HG03354 (cell line): ENCODE data around the gene L3MBTL1.

Source experiments
- ATAC-seq: cut with Tn5 transposase; IDR thresholded peaks from one replicate; pipeline ENCODE4 v1.9.1; 2021; ENCODE audit warnings: mild to moderate bottlenecking; ENCODE audit not compliant: unreplicated experiment, poor library complexity, severe bottlenecking

L3MBTL1 gene

DNA sequence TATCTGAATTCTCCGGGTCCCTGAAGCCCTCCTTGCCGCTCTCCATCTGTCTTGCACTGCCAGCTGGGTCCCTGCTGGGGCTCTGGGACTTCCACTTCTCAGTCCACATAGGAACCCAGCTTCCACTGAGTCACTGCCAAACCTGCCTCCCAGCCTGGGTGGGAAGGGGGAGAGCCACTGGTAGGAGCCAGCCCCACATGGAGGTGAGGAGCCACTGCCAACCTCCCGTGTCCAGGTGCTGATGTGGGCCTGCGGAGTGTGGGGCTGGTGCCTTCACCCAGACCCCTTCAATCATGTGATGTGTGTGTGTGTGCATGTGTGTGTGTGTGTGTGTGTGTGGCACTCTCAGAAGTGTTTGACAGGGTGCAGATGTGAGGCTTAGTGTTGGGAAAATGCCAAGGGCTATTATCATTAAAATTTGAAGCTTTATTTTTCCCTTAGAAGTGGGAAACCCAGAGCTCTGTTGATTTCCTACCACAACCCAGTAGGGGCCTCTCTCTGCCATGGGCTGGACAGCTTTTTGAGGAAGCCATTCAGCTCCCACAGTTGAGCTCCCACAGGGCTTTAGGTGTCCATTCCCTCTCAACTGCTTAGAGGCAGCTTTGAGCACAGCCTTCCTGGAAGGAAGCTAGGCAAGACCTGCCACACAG, 42.0 kb downstream of the L3MBTL1 start:
- no peak for ATAC-seq

DNA sequence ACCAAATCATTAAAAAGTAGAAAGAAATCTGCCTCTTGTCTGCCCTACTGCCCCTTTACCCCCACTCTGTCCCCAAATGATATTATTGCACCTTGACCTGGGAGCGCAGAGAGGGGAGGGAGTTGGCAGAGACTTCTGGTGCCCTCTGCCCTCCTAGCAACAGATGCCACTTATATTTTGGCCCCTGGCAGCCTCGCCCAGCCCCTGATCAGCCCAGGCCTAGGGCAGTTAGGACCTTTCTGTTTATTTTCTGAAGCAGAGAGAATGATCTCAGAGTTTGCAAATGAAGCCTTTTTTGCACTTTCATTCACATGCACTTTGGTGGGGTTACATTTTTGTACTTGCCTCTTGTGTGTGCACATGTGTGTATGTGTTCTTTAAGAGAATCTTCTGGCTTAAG, 43.0 kb downstream of the L3MBTL1 start:
- no peak for ATAC-seq

GRCh38 chr20:43554369-43554768, 46.9 kb downstream of the L3MBTL1 start:
- no peak for ATAC-seq

GRCh38 chr20:43558412-43559146, 51.1 kb downstream of the L3MBTL1 start, which contains the start of gene SGK2:
Gene SGK2, plus strand, starts transcription at chr20:43559027. Its CDS starts 7,469 bp downstream, at chr20:43566496.
- ATAC-seq, result no peak

- no peak for ATAC-seq
These were observed 51.9 kb downstream of the L3MBTL1 start for GRCh38 chr20:43559147-43559987.

GRCh38 chr20:43560974-43561373, 53.5 kb downstream of the L3MBTL1 start:
- ATAC-seq, result no peak

DNA sequence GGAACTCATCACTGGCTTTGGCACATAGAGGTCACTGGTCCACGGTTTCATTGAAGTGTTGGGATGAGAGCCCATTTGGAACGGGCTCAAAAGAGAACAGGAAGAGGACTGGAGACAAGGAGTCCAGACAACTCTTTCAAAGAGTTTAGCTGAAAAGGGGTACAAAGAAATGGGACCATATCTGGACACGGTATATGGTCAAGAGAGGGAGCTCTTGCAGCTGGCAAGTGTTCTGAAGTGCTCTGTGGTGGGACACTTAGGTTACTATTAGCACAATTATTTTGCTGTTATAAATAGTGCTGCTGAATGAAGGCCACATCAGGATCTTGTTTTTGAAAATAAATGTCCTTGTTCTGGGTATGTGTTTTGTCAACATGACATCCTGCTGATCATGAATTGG, 55.9 kb downstream of the L3MBTL1 start:
- ATAC-seq, result no peak

- ATAC-seq, result no peak
These were observed 56.5 kb downstream of the L3MBTL1 start for GRCh38 chr20:43563991-43564390.

- ATAC-seq, result no peak
These were observed 57.0 kb downstream of the L3MBTL1 start for GRCh38 chr20:43564455-43564854.

- ATAC-seq, result no peak
These were observed 57.7 kb downstream of the L3MBTL1 start for GRCh38 chr20:43564993-43565757.

- ATAC-seq, result no peak
These were observed 58.2 kb downstream of the L3MBTL1 start for GRCh38 chr20:43565758-43566104.

GRCh38 chr20:43567477-43567876, 60.0 kb downstream of the L3MBTL1 start:
- no peak for ATAC-seq

DNA sequence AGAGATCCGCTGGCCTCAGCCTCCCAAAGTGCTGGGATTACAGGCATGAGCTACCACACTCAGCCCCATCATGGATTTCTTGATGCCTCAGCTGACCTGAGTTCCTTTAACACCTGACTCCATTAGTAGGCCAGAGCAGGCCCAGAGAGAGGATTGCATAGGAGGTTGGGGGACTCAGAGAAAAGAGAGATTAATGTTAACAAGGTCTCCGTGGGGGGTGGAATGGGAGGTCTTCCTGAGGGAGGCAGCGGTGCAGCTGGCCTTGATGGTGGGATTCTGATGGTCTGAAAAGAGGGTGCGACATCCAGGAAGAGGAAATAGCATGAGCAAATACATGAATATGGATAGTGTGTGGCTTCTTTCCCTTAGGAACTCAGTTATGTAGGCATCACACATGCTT, 61.2 kb downstream of the L3MBTL1 start:
- no peak for ATAC-seq

- ATAC-seq, result no peak
These were observed 61.8 kb downstream of the L3MBTL1 start for GRCh38 chr20:43569282-43569681.

GRCh38 chr20:43570496-43570895, 63.0 kb downstream of the L3MBTL1 start:
- no peak for ATAC-seq

GRCh38 chr20:43571310-43571709, 63.8 kb downstream of the L3MBTL1 start:
- no peak for ATAC-seq

DNA sequence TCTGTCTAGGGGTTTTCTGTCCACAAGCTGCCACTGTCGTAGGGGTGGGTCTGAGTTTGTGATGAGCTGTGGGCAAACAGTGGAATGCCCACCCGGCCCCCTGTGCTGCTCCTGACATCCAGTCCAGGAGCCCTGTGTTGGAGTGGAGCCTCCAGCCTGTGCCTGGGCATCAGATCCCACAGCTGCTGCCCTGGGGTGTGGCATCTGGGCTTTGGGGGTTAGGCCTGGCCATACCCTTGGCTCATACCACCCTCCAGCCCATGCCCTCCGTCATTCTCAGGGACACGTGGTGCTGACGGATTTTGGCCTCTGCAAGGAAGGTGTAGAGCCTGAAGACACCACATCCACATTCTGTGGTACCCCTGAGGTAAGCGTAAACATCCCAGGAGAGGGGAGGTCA, 64.3 kb downstream of the L3MBTL1 start:
- ATAC-seq, result no peak

DNA sequence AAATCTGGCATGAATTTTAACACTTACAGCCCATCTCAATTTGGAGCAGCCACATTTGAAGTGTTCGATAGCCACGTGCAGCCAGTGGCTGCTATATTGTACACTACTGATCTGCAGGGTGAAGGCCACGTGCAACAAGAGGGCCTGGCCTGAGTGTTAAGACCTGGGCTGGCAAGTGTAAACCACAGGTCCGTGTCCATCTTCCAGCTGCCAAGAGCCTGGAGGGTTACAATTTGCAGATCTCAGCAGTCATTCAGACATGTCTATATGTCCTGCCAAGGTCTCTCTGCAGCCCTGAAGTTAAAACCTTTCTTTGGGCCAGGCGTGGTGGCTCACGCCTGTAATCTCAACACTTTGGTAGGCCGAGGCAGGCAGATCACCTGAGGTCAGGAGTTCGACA, 65.4 kb downstream of the L3MBTL1 start:
- no peak for ATAC-seq

- no peak for ATAC-seq
These were observed 68.6 kb downstream of the L3MBTL1 start for GRCh38 chr20:43576108-43576507.
